ENCODE measurements around the gene EMSY.

EMSY gene

GRCh38 chr11:76600124-76600655, 155.4 kb downstream of the EMSY start:
- DNase-seq, result no peak

DNA sequence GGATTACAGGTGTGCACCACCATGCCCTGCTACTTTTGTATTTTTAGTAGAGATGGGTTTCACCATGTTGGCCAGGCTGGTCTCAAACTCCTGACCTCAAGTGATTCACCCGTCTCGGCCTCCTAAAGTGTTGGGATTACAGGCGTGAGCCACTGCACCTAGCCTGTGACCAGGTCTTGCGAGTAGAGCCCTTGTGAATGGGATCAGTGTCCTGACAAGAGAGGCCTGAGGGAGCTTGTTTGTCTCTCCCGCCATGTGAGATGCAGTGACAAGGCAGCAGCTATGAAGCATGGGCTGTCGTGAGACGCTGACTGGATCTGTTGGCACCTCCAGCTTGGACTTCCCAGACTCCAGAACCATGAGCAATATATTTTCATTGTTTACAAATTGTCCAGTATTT, 156.5 kb downstream of the EMSY start:
- no peak for DNase-seq

DNA sequence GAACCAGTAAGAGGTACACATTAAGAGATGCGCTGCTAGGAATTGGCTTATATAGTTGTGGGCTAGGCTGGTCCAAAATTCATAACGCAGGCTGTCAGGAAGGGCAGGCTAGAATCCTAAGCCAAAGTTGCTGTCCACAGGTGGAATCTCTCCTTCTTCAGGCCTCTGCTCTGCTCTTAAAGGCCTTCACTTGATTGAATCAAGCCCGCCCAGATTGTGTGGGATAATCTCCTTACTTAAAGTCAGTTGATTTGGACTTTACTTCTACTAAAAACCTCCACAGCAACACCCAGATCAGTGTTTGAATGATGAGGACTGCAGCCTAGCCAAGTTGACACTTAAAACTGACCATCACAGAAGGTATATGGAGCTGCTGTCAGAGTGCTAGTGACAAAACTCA, 156.9 kb downstream of the EMSY start:
- DNase-seq, result no peak

DNA sequence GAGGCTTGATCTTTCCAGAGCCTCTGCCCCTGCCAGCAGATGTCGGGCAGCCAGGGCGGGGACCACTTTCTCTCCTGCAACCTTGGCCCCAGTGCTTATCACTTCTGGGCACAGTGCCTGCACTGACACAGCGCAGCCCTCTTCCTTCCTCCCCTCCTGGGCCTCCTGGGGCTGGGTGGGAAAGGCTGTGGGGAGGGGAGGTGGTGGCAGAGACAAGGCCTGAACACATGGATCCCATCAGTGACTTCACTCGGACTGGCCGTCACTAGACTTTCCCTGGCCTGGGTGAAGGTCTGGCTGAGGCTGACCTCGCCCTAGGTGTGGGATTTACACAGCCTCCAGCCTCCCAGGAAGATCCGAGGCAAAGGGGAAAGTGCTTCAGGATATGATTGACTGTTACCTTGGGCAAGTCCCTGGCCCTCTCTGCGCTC, 157.6 kb downstream of the EMSY start:
- peak; percentile 92 for DNase-seq

Measured in hematopoietic multipotent progenitor cell treated with erythropoietin and hydrocortisone succinate and interleukin-3 and kit ligand, for 6 days (in vitro differentiated cells).